Heart right ventricle (tissue), 16 donors: ENCODE results near the gene ACTR3. TPM values are rescaled to one million over a fixed set of nuclear protein-coding genes. Genes with fewer than 3 reads are reported as not detected.
"Not testable (repeated sequence)": the region's sequence is repeated elsewhere in the genome, so short reads cannot be mapped to it uniquely, and the experiment has no call there.

ENCODE experiments used
- ATAC-seq, 8 donors: fragments of 200-7000 bp; cut with Tn5 transposase; one replicate each; pipeline ENCODE4 v1.9.1; 2020; ENCODE audit warnings: mild to moderate bottlenecking in 8 of 8, moderate library complexity in 8 of 8, moderate number of reproducible peaks in 1 of 8
- DNase-seq, 2 donors: peaks; one replicate each; pipeline ENCODE4 v3.0.0-alpha.2; 2020
- H3K27ac ChIP-seq, 10 donors: fragments of 200-600 bp; sonication (generic) in 2 of 10; one replicate each; pipeline versions ENCODE4 v1.5.0 to v1.8.0; 2020 to 2022; ENCODE audit warnings: mild to moderate bottlenecking in 3 of 10
- H3K27me3 ChIP-seq, 7 donors: fragments of 200-600 bp; one replicate each; pipeline ENCODE4 v1.8.0; 2021 to 2022; ENCODE audit warnings: mild to moderate bottlenecking in 2 of 7
- H3K36me3 ChIP-seq, 9 donors: fragments of 200-600 bp; sonication (generic) in 1 of 9; one replicate each; pipeline versions ENCODE4 v1.5.0 to v1.8.0; 2020 to 2022; ENCODE audit warnings: mild to moderate bottlenecking in 2 of 9
- H3K4me1 ChIP-seq, 9 donors: fragments of 200-600 bp; sonication (generic) in 1 of 9; one replicate each; pipeline versions ENCODE4 v1.5.0 to v1.8.0; 2020 to 2022; ENCODE audit warnings: mild to moderate bottlenecking in 4 of 9
- H3K4me3 ChIP-seq, 10 donors: fragments of 200-600 bp; sonication (generic) in 2 of 10; one replicate each; pipeline versions ENCODE4 v1.5.0 to v1.8.0; 2020 to 2022; ENCODE audit warnings: mild to moderate bottlenecking in 7 of 10, moderate library complexity in 2 of 10
- H3K9me3 ChIP-seq, 11 donors: fragments of 200-600 bp in 10 of 11; sonication (generic) in 2 of 11; one replicate each; pipeline versions ENCODE4 v1.5.0 to v1.8.0; 2013 to 2022; ENCODE audit warnings: mild to moderate bottlenecking in 2 of 11, control low read depth in 1 of 11, moderate library complexity in 1 of 11
- WGBS, 2 donors: extraction: QIAGEN DNeasy Blood & Tissue Kit; methylation state at CpG; one replicate each; pipeline ENCODE4 v1.1.7; 2013; ENCODE audit warnings: inconsistent platforms in 1 of 2; 5-methylcytosine and 5-hydroxymethylcytosine counted together
- intact Hi-C, 10 donors: fragments of 100-400 bp; cut with DNase I; formaldehyde crosslinking; loops; one replicate each; pipeline versions ENCODE4 v1.11.1 to v1.14.2; 2022
- polyA plus RNA-seq, 2 donors: library from polyadenylated mRNA; stranded (reverse); fragments of 200-250 nt; gene quantifications; one replicate each; pipeline ENCODE4 v1.2.3, GENCODE V29; 2013
- total RNA-seq, 10 donors: library from RNA; stranded (reverse); fragmentation: NEBNext Ultra II Directional in 3 of 10; extraction: Animal tissue kit (Norgen Biotek cat#: 25700) in 3 of 10; gene quantifications; one replicate each; pipeline versions ENCODE4 v1.2.1 to v1.2.4, GENCODE V29; 2021 to 2023
- TF ChIP-seq, protein P1 (sequence below), 9 donors: fragments of 200-600 bp; sonication (generic) in 2 of 9; IDR thresholded peaks; one replicate each; pipeline versions ENCODE4 v1.5.0 to v1.8.0; 2021 to 2022; ENCODE audit warnings: antibody characterized with exemption in 9 of 9, mild to moderate bottlenecking in 5 of 9, moderate library complexity in 1 of 9
- donor health status: Arrhythmogenic right ventricular cardiomyopathy.
- donor health status: ischemic (EF 13 %, LVEDD 7.1; RV severe dilation, severe dysfunction).
- donor health status: healthy with polysubstance abuse.
- donor health status: DM: no; HTN: yes; CAD: no.
- donor health status: DM: no; HTN: no; CAD: no.
- donor health status: ischemic (EF 25% LVEDD 6.9; RV normal size, moderate dysfunction).
- donor health status: ischemic (EF 25% LVEDD 5.7; RV mildly dilated, moderate dysfunction).
- donor health status: healthy.
- donor health status: DM: yes; HTN: yes; CAD: no.
- donor health status: Ischemic cardiomyopathy.
- donor health status: ischemic (EF 35%, LVEDD 5.7; RV mildly dilated, moderate dysfunction).
- donor health status: nonischemic (EF 11% LVEDD 7.7; RV severe dilation, severe dysfunction).
- donor health status: DM: yes; HTN: yes; CAD: no.
- donor health status: PGD.
- donor health status: ischemic (EF 29% LVEDD 5.4; RV normal size, mild dysfunction).
- donor health status: nonischemic (EF 23%, LVEDD 6.1; RV moderate dilation, normal function).

Gene ACTR3
- total and polyA plus RNA-seq, 12 donors, result 12.7 to 167 (median 112) TPM

DNA sequence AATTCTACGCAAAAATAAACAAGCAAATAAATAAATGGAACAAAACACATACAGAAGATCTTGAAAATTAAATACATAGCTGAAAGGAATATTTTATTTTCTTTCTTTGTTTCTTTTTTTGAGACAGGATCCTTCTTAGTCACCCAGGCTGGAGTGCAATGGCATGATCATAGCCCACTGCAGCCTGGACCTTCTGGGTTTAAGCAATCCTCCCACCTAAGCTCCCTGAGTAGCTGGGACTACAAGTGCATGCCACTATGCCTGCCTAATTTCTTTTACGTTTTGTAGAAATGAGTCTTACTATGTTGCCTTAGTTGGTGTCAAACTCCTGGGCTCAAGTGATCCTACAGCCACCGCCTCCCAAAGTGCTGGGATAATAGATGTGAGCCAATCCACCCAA is 44.6 kb upstream of the ACTR3 start:
- no peak for ATAC-seq
- intact Hi-C loops, result no loop called here
- no peak overlapping the region for H3K4me3 ChIP-seq
- H3K27me3 ChIP-seq, result no peaks in the 10 kb centered on the region
- H3K36me3 ChIP-seq, result no peaks in the 10 kb centered on the region
- H3K9me3 ChIP-seq, result peaks cover 0 to 4% (median 0%) of the 10 kb centered on the region in 11 donors
- H3K27ac ChIP-seq, result no peak overlapping the region
- DNase-seq, result no peak
- TF ChIP-seq, protein P1, sequence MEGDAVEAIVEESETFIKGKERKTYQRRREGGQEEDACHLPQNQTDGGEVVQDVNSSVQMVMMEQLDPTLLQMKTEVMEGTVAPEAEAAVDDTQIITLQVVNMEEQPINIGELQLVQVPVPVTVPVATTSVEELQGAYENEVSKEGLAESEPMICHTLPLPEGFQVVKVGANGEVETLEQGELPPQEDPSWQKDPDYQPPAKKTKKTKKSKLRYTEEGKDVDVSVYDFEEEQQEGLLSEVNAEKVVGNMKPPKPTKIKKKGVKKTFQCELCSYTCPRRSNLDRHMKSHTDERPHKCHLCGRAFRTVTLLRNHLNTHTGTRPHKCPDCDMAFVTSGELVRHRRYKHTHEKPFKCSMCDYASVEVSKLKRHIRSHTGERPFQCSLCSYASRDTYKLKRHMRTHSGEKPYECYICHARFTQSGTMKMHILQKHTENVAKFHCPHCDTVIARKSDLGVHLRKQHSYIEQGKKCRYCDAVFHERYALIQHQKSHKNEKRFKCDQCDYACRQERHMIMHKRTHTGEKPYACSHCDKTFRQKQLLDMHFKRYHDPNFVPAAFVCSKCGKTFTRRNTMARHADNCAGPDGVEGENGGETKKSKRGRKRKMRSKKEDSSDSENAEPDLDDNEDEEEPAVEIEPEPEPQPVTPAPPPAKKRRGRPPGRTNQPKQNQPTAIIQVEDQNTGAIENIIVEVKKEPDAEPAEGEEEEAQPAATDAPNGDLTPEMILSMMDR (IDR thresholded peaks at IDR 0.05), result no peak
- 64 to 86% methylated on average over 3 of the region's 3 CpGs for WGBS, 2 donors
- H3K4me1 ChIP-seq, result peaks cover 0 to 3% (median 0%) of the 10 kb centered on the region in 9 donors

DNA sequence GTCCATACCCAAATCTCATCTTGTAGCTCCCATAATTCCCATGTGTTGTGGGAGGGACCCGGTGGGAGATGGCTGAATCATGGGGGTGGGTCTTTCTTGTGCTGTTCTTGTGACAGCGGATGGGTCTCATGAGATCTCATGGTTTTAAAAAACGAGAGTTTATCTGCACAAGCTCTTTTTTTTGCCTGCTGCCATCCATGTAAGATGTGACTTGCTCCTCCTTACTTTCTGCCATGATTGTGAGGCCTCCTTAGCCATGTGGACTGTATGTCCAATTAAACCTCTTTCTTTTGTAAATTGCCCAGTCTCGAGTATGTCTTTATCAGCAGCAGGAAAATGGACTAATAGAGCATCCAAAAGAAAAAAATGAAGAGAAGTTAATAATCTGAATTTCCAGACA is 44.1 kb upstream of the ACTR3 start:
- intact Hi-C loops, ATAC-seq, H3K27me3 ChIP-seq, H3K27ac ChIP-seq, DNase-seq, H3K4me1 ChIP-seq, H3K9me3 ChIP-seq, H3K36me3 ChIP-seq, H3K4me3 ChIP-seq: not testable (repeated sequence)
- WGBS, 2 donors, result 74 to 79% methylated on average over 4 of the region's 4 CpGs

DNA sequence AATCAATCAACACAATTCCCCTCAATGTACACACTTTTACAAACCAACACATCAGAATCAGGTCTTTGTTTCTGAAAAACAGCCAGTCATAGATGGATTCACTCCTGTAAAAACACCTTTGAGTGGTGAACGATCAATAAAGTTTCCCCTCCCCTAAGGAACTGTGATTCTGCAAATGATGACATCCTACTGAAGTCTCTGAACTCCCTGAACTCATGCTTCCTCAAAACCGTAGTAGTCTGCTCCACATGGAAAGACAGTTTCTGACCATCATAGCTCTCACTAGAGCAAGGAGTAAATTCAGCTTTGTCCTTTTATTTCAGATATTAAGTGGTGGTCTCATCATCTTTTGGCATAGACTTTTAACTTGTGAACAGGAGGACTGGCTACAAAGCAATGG is 43.5 kb upstream of the ACTR3 start:
- 69 to 77% methylated on average over 2 of the region's 2 CpGs for WGBS, 2 donors
- Histone ChIP-seq H3K4me3 (no peak overlapping the region), H3K9me3 (peaks cover 0 to 4% (median 0%) of the 10 kb centered on the region in 11 donors), H3K27me3 (no peaks in the 10 kb centered on the region), H3K27ac (no peak overlapping the region), H3K4me1 (peaks cover 0 to 14% (median 0%) of the 10 kb centered on the region in 9 donors), H3K36me3 (no peaks in the 10 kb centered on the region)
- no peak for ATAC-seq
- DNase-seq, result no peak
- intact Hi-C loops, result no loop called here
- TF ChIP-seq, protein P1 (IDR thresholded peaks at IDR 0.05), result no peak

DNA sequence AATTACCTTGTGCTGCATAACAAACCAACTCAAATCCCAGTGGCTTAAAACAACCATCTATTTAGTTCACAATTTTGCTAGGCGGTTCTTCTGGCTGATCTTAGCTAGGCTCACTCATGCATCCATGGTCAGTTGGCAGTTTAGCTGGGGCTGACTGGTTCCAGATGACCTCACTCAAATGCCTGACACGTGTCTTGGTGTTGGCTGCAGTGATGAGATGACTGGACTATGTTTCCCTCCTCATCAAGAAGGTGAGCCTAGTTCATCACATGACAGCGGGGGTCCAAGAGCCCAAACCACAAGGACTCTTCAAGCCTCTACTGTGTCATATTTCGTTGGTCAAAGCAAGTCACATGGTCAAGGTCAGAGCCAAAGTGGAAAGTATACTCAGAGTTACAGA is 42.7 kb upstream of the ACTR3 start:
- H3K4me1 ChIP-seq, result peaks cover 0 to 17% (median 0%) of the 10 kb centered on the region in 9 donors
- no peaks in the 10 kb centered on the region for H3K36me3 ChIP-seq
- ATAC-seq (peak in 1 of 8 donors; percentile 14), DNase-seq (no peak)
- intact Hi-C loops, result no loop called here
- no peak overlapping the region for H3K4me3 ChIP-seq
- H3K27ac ChIP-seq, result no peak overlapping the region
- WGBS, 2 donors, result 64 to 67% methylated on average over 4 of the region's 4 CpGs
- H3K9me3 ChIP-seq, result peaks cover 0 to 4% (median 0%) of the 10 kb centered on the region in 11 donors
- TF ChIP-seq, protein P1 (IDR thresholded peaks at IDR 0.05), result no peak
- H3K27me3 ChIP-seq, result no peaks in the 10 kb centered on the region

DNA sequence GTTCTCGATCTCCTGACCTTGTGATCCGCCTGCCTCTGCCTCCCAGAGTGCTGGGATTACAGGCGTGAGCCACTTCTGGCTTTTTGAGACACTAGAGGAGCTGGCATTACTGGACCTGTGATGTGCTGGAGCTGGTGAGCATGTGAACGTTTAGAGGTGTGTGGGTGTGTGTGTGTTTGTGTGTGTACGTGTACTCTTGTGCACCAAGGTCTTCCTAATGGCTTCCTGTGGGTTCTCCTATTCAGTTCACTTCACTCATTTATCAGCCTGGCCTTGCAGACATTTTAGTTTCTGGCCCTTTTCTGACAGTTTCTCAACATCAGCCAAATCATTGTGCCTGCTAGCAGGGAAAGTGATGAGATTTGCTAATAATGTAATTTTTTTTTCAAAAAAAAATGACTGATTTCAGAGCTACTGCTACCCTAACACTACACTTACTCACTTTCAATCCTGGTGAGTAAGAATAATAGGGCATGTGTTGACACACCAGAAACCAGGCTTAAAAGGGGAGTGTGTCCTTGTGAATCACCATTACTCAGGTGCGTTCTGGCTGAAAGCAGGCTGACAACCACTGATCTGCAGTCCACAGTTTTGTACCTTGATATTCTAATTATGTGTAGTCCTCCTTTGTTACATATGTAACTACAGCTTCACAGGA is 41.0 kb upstream of the ACTR3 start:
- intact Hi-C loops, result no loop called here
- 84 to 88% methylated on average over 6 of the region's 6 CpGs for WGBS, 2 donors
- Histone ChIP-seq H3K9me3 (peaks cover 0 to 4% (median 0%) of the 10 kb centered on the region in 11 donors), H3K4me3 (no peak overlapping the region), H3K36me3 (no peaks in the 10 kb centered on the region), H3K4me1 (peaks cover 0 to 17% (median 0%) of the 10 kb centered on the region in 9 donors), H3K27me3 (no peaks in the 10 kb centered on the region), H3K27ac (no peak overlapping the region)
- DNase-seq (no peak), ATAC-seq (no peak)
- TF ChIP-seq, protein P1 (IDR thresholded peaks at IDR 0.05), result no peak
